ENCODE data around the gene AGL.
A peak's percentile ranks its signal among the peaks of the same experiment; 100 is the strongest.
"Not testable (repeated sequence)": the region's sequence is repeated elsewhere in the genome, so short reads cannot be mapped to it uniquely, and the experiment has no call there.

AGL gene

GRCh38 chr1:99849744-99850458, at the start of gene AGL:
TSS of gene AGL (plus strand) at chr1:99850361. CDS start at chr1:99851043, 682 bp downstream.
- DNase-seq = peak in 1 of 2 experiments; percentile 56

GRCh38 chr1:99801584-99801983, 48.6 kb upstream of the AGL start:
- DNase-seq = no peak

- DNase-seq = no peak
Measured at GRCh38 chr1:99806882-99807281, 43.3 kb upstream of the AGL start.

GRCh38 chr1:99808391-99809115, 41.6 kb upstream of the AGL start:
- DNase-seq = peak; percentile 4 to 67

GRCh38 chr1:99811075-99811474, 39.1 kb upstream of the AGL start:
- no peak for DNase-seq

- no peak for DNase-seq
Measured at GRCh38 chr1:99811747-99812146, 38.4 kb upstream of the AGL start.

- DNase-seq = no peak
Measured at GRCh38 chr1:99814373-99814900, 35.7 kb upstream of the AGL start.

GRCh38 chr1:99816656-99817055, 33.5 kb upstream of the AGL start:
- no peak for DNase-seq

- DNase-seq = no peak
Measured at GRCh38 chr1:99818063-99818699, 32.0 kb upstream of the AGL start.

GRCh38 chr1:99820546-99820945, 29.6 kb upstream of the AGL start:
- DNase-seq = no peak

- no peak for DNase-seq
Measured at GRCh38 chr1:99825098-99825497, 25.1 kb upstream of the AGL start.

- DNase-seq = no peak
Measured at GRCh38 chr1:99825702-99826101, 24.5 kb upstream of the AGL start.

- no peak for DNase-seq
Measured at GRCh38 chr1:99827970-99828369, 22.2 kb upstream of the AGL start.

- no peak for DNase-seq
Measured at GRCh38 chr1:99829269-99829668, 20.9 kb upstream of the AGL start.

- not testable (repeated sequence) for DNase-seq
Measured at GRCh38 chr1:99833911-99834310, 16.2 kb upstream of the AGL start.

- not testable (repeated sequence) for DNase-seq
Measured at GRCh38 chr1:99836171-99837103, 13.7 kb upstream of the AGL start.

GRCh38 chr1:99840353-99840752, 9.8 kb upstream of the AGL start:
- DNase-seq = not testable (repeated sequence)

- DNase-seq = no peak
Measured at GRCh38 chr1:99843760-99844159, 6.4 kb upstream of the AGL start.

- not testable (repeated sequence) for DNase-seq
Measured at GRCh38 chr1:99845201-99845600, 5.0 kb upstream of the AGL start.

GRCh38 chr1:99849413-99849743, 783 bp upstream of the AGL start:
- DNase-seq = no peak

GRCh38 chr1:99850459-99851291, 514 bp downstream of the AGL start:
- no peak for DNase-seq

All from SW 1271 (cell line).